CD14-positive monocyte (primary cell): ENCODE measurements around the gene MYO18A. TPM values are rescaled to one million over a fixed set of nuclear protein-coding genes. Genes with fewer than 3 reads are reported as not detected.

Source experiments
- DNase-seq, 3 donors: peaks; one replicate each; pipeline ENCODE4 v3.0.0-alpha.2; 2011 to 2022
- H2AFZ ChIP-seq: 2 replicates; pipeline ENCODE4 v1.6.0; 2012; ENCODE audit warnings: mild to moderate bottlenecking, low read depth, low read length, inconsistent platforms; ENCODE audit not compliant: insufficient read depth, poor library complexity, severe bottlenecking
- H3K27ac ChIP-seq, 2 donors: 1 replicate in 1 of 2; 2 replicates in 1 of 2; pipeline ENCODE4 v1.5.1; 2012 to 2013; ENCODE audit warnings: low read length in 2 of 2, control low read depth in 1 of 2, inconsistent platforms in 1 of 2, low read depth in 1 of 2, mild to moderate bottlenecking in 1 of 2
- H3K27me3 ChIP-seq, 2 donors: one replicate each; pipeline versions ENCODE4 v1.6.0 to v1.6.1; 2011 to 2013; ENCODE audit warnings: low read length in 2 of 2; ENCODE audit not compliant: control insufficient read depth in 2 of 2, insufficient read depth in 2 of 2
- H3K36me3 ChIP-seq, 2 donors: replicated peaks in 1 of 2; 1 replicate in 1 of 2; 2 replicates in 1 of 2; pipeline versions ENCODE4 v1.5.1 to v1.6.1; 2012 to 2013; ENCODE audit warnings: low read length in 2 of 2, control low read depth in 1 of 2, inconsistent platforms in 1 of 2, mild to moderate bottlenecking in 1 of 2; ENCODE audit not compliant: insufficient read depth in 2 of 2, control insufficient read depth in 1 of 2
- H3K4me1 ChIP-seq, 2 donors: 1 replicate in 1 of 2; 2 replicates in 1 of 2; pipeline versions ENCODE4 v1.5.1 to v1.6.1; 2012 to 2013; ENCODE audit warnings: low read length in 2 of 2, control low read depth in 1 of 2, inconsistent platforms in 1 of 2, mild to moderate bottlenecking in 1 of 2, moderate library complexity in 1 of 2; ENCODE audit not compliant: insufficient read depth in 2 of 2, control insufficient read depth in 1 of 2
- H3K4me2 ChIP-seq: replicated peaks from 2 replicates; pipeline ENCODE3; 2012; ENCODE audit warnings: low read length, moderate library complexity, mild to moderate bottlenecking; ENCODE audit not compliant: poor library complexity, severe bottlenecking; ENCODE audit errors: extremely low read depth
- H3K4me3 ChIP-seq, 3 experiments: fragments of 200-600 bp in 1 of 3; sonication (generic) in 1 of 3; replicated peaks in 1 of 3; 1 replicate in 2 of 3; 2 replicates in 1 of 3; pipeline ENCODE4 v1.5.1; 2011 to 2013; ENCODE audit warnings: low read length in 3 of 3, mild to moderate bottlenecking in 3 of 3, control low read depth in 2 of 3, low read depth in 2 of 3, inconsistent platforms in 1 of 3, moderate library complexity in 1 of 3
- H3K79me2 ChIP-seq: 2 replicates; pipeline ENCODE4 v1.6.0; 2012; ENCODE audit warnings: mild to moderate bottlenecking, control low read depth, inconsistent platforms, low read length, moderate library complexity; ENCODE audit not compliant: insufficient read depth
- H3K9ac ChIP-seq: 2 replicates; pipeline ENCODE4 v1.6.0; 2017; ENCODE audit warnings: low read length, mild to moderate bottlenecking; ENCODE audit not compliant: insufficient read depth, poor library complexity, severe bottlenecking
- H3K9me3 ChIP-seq, 2 donors: replicated peaks in 1 of 2; 1 replicate in 1 of 2; 2 replicates in 1 of 2; pipeline versions ENCODE4 v1.5.1 to v1.6.1; 2012 to 2013; ENCODE audit warnings: low read length in 2 of 2, control low read depth in 1 of 2; ENCODE audit not compliant: control insufficient read depth in 1 of 2, insufficient read depth in 1 of 2
- H4K20me1 ChIP-seq: 2 replicates; pipeline ENCODE4 v1.6.0; 2012; ENCODE audit warnings: mild to moderate bottlenecking, low read length, control low read depth, moderate library complexity; ENCODE audit not compliant: insufficient read depth
- H3K27ac Mint-ChIP-seq, 7 donors: one replicate each; pipeline ENCODE4 v1.8.0; 2020; ENCODE audit warnings: mild to moderate bottlenecking in 7 of 7, mixed read lengths in 7 of 7, moderate library complexity in 6 of 7, inconsistent platforms in 2 of 7
- H3K27me3 Mint-ChIP-seq, 3 donors: one replicate each; pipeline ENCODE4 v1.8.0; 2021 to 2022; ENCODE audit warnings: low read depth in 3 of 3, mild to moderate bottlenecking in 3 of 3, mixed read lengths in 3 of 3, moderate library complexity in 3 of 3, inconsistent platforms in 1 of 3
- H3K36me3 Mint-ChIP-seq, 2 donors: one replicate each; pipeline ENCODE4 v1.8.0; 2020; ENCODE audit warnings: mixed read lengths in 2 of 2, inconsistent platforms in 1 of 2, mild to moderate bottlenecking in 1 of 2
- H3K4me1 Mint-ChIP-seq: one replicate; pipeline ENCODE4 v1.8.0; 2020; ENCODE audit warnings: mild to moderate bottlenecking, mixed read lengths
- H3K4me3 Mint-ChIP-seq, 2 donors: one replicate each; pipeline ENCODE4 v1.8.0; 2020; ENCODE audit warnings: mild to moderate bottlenecking in 2 of 2, mixed read lengths in 2 of 2, moderate library complexity in 1 of 2
- H3K9me3 Mint-ChIP-seq, 7 donors: one replicate each; pipeline ENCODE4 v1.8.0; 2020 to 2022; ENCODE audit warnings: mixed read lengths in 7 of 7, mild to moderate bottlenecking in 6 of 7, moderate library complexity in 6 of 7, inconsistent platforms in 2 of 7
- CTCF ChIP-seq: fragments of 200-600 bp; IDR thresholded peaks from one replicate; pipeline ENCODE4 v1.8.0; 2022; ENCODE audit warnings: antibody characterized with exemption, mild to moderate bottlenecking
- WGBS: methylation state at CpG from one replicate; pipeline ENCODE4 v1.1.5; 2013; ENCODE audit warnings: missing lambda C conversion rate; ENCODE audit not compliant: insufficient coverage; 5-methylcytosine and 5-hydroxymethylcytosine counted together
- intact Hi-C, 2 donors: fragments of 100-400 bp; cut with micrococcal nuclease; formaldehyde crosslinking; loops; one replicate each; pipeline versions ENCODE4 v1.15.0 to v1.15.1; 2023
- polyA plus RNA-seq, 3 donors: library from polyadenylated mRNA; depleted of rRNA in 1 of 3; unstranded in 2 of 3; stranded (reverse) in 1 of 3; fragments of 300-500 nt in 2 of 3; fragments of >200 nt in 1 of 3; fragmentation: Illumina TruSeq in 2 of 3; gene quantifications; 1 replicate in 2 of 3; 2 replicates in 1 of 3; pipeline ENCODE4 v1.2.3, GENCODE V29; 2012 to 2021

Gene MYO18A
- polyA plus RNA-seq, 3 donors: 6.3 to 40.2 (median 11.0) TPM

GRCh38 chr17:29166507-29166887, 13.7 kb downstream of the MYO18A start:
- Histone ChIP-seq H3K27me3 (no peaks in the 10 kb centered on the region), H3K9me3 (no peaks in the 10 kb centered on the region), H3K4me1 (no peaks in the 10 kb centered on the region), H3K36me3 (peaks cover 12 to 21% of the 10 kb centered on the region in 2 donors), H4K20me1 (no peaks in the 10 kb centered on the region), H2AFZ (no peak overlapping the region), H3K9ac (no peak overlapping the region), H3K79me2 (no peaks in the 10 kb centered on the region), H3K4me2 (no peak overlapping the region), H3K4me3 (no peak overlapping the region), H3K27ac (no peak overlapping the region)
- WGBS: 100% methylated on average over 7 of the region's 21 CpGs
- no peak for TF ChIP-seq CTCF
- H3K4me3 Mint-ChIP-seq: no peak overlapping the region
- no peak overlapping the region for H3K27ac Mint-ChIP-seq
- peaks cover 5% of the 10 kb centered on the region for H3K4me1 Mint-ChIP-seq
- peaks cover 13 to 14% of the 10 kb centered on the region in 2 donors for H3K36me3 Mint-ChIP-seq
- intact Hi-C loops: no loop called here
- peaks cover 1 to 4% (median 2%) of the 10 kb centered on the region in 3 donors for H3K27me3 Mint-ChIP-seq
- DNase-seq: no peak
- peaks cover 0 to 5% (median 0%) of the 10 kb centered on the region in 7 donors for H3K9me3 Mint-ChIP-seq

DNA sequence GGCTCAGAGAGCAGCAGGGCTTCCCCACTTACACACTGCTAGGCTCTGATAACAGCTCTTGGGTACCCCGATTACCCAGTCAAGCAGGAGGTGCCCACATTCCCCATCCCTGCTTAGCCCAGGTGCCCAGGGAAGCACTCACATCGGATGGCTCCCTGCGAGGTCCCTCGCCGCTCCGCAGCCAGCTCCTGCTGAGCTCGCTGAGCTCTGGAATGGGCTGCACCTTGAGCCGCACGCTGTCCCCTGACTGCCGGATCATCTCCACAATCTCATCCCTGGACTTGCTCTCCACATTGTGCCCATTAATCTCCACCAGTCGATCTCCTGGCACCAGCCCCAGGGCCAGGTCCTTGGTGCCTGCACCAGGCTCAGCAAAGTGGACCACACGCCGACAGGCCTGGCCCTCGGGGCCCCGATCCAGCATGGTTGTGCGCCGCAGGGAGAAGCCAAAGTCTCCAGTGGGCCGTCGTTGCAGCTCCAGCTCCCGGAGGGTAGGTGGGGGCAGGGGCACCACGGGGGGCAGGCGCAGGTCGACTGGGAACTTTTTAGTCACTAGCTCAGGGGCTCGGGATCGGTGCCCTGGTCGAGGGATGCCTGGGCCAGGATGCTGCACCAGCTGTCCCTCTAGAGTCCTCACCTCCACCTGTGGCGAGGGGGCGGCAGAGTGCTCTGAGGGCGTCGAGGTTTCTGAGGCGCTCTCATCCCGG, 14.2 kb downstream of the MYO18A start:
- H3K79me2 ChIP-seq: no peaks in the 10 kb centered on the region

More for the DNA sequence above, 14.2 kb downstream of the MYO18A start:
- peaks cover 0 to 5% (median 0%) of the 10 kb centered on the region in 7 donors for H3K9me3 Mint-ChIP-seq
- Histone ChIP-seq H3K9ac (no peak overlapping the region), H3K9me3 (no peaks in the 10 kb centered on the region), H3K27me3 (no peaks in the 10 kb centered on the region), H3K27ac (no peak overlapping the region), H3K4me3 (no peak overlapping the region), H2AFZ (no peak overlapping the region), H4K20me1 (no peaks in the 10 kb centered on the region), H3K36me3 (peaks cover 12 to 21% of the 10 kb centered on the region in 2 donors), H3K4me1 (no peaks in the 10 kb centered on the region), H3K4me2 (no peak overlapping the region)
- H3K4me3 Mint-ChIP-seq: peak overlapping the region in 1 of 2 donors; percentile 37
- intact Hi-C loops: no loop called here
- peaks cover 5% of the 10 kb centered on the region for H3K4me1 Mint-ChIP-seq
- WGBS: 97% methylated on average over 32 of the region's 32 CpGs
- peaks cover 11 to 14% of the 10 kb centered on the region in 2 donors for H3K36me3 Mint-ChIP-seq
- DNase-seq: no peak
- peaks cover 1 to 4% (median 2%) of the 10 kb centered on the region in 3 donors for H3K27me3 Mint-ChIP-seq
- no peak overlapping the region for H3K27ac Mint-ChIP-seq
- TF ChIP-seq CTCF: no peak
